Activated CD8-positive, alpha-beta memory T cell treated with anti-CD3 and anti-CD28 coated beads, Interleukin-2, amount 10 ng/mL, durations not matched to agents 7 days and 5 days (primary cell): ENCODE results near the gene ICA1. TPM values are rescaled to one million over a fixed set of nuclear protein-coding genes. Genes with fewer than 3 reads are reported as not detected.
A peak's percentile ranks its signal among the peaks of the same experiment; 100 is the strongest.

Experiments used
- ATAC-seq: fragments of 150-1000 bp; cut with Tn5 transposase; one replicate; pipeline ENCODE4 v1.10.0; 2021; ENCODE audit warnings: moderate library complexity
- CTCF ChIA-PET: fragments of 350-600 bp; sonication (Branson Sonifier 250); formaldehyde crosslinking; loops from one replicate; lab custom pipeline; 2021; ENCODE audit warnings: antibody characterized with exemption; lab: Charles Lee
- DNase-seq: peaks from one replicate; pipeline ENCODE4 v3.0.0-alpha.2; 2020
- H3K27ac Mint-ChIP-seq: one replicate; pipeline ENCODE4 v1.8.0; 2021; ENCODE audit warnings: mild to moderate bottlenecking, mixed read lengths
- H3K27me3 Mint-ChIP-seq: one replicate; pipeline ENCODE4 v1.8.0; 2021; ENCODE audit warnings: mixed read lengths
- H3K36me3 Mint-ChIP-seq: one replicate; pipeline ENCODE4 v1.8.0; 2021; ENCODE audit warnings: mild to moderate bottlenecking, mixed read lengths
- H3K4me1 Mint-ChIP-seq: one replicate; pipeline ENCODE4 v1.8.0; 2021; ENCODE audit warnings: mixed read lengths
- H3K4me3 Mint-ChIP-seq: one replicate; pipeline ENCODE4 v1.8.0; 2021; ENCODE audit warnings: mild to moderate bottlenecking, moderate library complexity, mixed read lengths
- H3K9me3 Mint-ChIP-seq: one replicate; pipeline ENCODE4 v1.8.0; 2022; ENCODE audit warnings: low read depth, mixed read lengths
- total RNA-seq, 2 experiments: library from RNA; stranded (reverse); gene quantifications; one replicate each; pipeline ENCODE4 v1.2.3, GENCODE V29; 2021

ICA1 gene
- total RNA-seq, 2 experiments from 2014 or later: 2.7 to 3.4 TPM

DNA sequence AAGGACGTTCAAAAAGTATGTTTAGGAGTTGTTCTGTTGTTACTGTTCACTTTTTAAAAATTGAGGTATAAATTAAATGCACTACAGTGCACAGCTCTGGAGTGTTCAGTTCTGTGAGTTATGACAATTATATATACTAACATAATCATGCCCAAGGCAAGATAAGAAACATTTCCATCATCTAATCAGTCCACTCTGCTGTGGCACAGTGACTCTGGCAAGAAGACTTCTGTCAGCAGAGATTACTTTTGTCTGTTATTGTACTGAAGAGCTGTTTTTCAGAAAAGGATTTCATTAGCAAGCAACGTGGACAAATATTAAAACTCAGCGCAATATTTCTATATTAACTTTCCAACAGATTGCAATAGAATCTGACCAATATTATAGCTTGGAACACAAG lies 32.0 kb downstream of the ICA1 start:
- no peak for ATAC-seq
- H3K4me3 Mint-ChIP-seq: no peak overlapping the region
- no peaks in the 10 kb centered on the region for H3K36me3 Mint-ChIP-seq
- peaks cover 31% of the 10 kb centered on the region for H3K27me3 Mint-ChIP-seq
- H3K27ac Mint-ChIP-seq: no peak overlapping the region
- peaks cover 4% of the 10 kb centered on the region for H3K4me1 Mint-ChIP-seq
- DNase-seq: no peak
- CTCF ChIA-PET: interaction anchor here (1.3 kb wide), 1 partner anchor 66 kb away, joined by 4 read pairs; no protein-coding TSS in a partner anchor
- H3K9me3 Mint-ChIP-seq: no peaks in the 10 kb centered on the region

DNA sequence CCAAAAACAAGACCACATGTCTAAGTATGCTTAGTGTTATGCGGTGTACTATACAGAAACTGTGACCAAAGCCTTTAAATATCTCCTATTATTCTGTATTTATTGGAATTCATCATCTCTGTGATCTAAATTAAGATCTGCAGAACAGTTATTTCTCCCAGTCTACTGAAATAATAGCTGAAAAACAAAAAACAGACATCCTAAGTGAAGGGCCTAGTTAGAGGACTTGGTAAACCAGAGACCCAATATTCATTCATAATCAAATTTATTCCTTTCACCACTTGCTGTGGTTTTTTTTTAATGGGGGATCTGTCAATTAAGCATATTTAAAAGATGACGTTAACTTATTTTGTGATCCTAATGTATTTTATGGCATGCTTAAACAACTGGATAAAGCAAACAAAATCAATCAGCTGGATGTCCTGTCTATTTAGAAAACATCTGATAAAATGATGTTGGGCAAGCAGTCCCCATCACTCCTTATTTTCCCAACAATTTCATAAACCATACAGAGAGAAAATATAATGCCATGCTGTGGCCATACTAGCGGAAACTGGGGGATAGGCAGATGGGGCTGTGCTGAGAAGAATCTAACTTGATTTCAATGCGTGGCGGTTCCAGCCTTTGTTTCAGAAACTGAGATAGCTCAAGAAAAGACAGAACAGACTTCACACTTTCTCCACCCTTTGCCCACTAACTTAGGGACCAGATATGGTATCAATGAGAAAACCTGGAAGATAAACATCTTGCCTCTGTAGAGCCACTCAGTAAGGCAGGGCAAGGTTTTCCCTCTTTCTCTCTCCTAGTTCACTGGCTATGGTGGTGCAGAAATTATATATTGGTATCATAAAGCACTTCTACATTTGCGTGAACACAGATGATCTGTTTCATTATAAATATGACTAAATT lies 32.9 kb downstream of the ICA1 start:
- Mint-ChIP-seq H3K4me3 (no peak overlapping the region), H3K4me1 (peaks cover 8% of the 10 kb centered on the region), H3K36me3 (no peaks in the 10 kb centered on the region), H3K27me3 (peaks cover 40% of the 10 kb centered on the region), H3K27ac (no peak overlapping the region), H3K9me3 (no peaks in the 10 kb centered on the region)
- ATAC-seq (no peak), DNase-seq (no peak)
- CTCF ChIA-PET: interaction anchor here (0.8 to 1.3 kb wide), 2 partner anchors 67 kb away, joined by 3 to 4 read pairs; no protein-coding TSS in a partner anchor

DNA sequence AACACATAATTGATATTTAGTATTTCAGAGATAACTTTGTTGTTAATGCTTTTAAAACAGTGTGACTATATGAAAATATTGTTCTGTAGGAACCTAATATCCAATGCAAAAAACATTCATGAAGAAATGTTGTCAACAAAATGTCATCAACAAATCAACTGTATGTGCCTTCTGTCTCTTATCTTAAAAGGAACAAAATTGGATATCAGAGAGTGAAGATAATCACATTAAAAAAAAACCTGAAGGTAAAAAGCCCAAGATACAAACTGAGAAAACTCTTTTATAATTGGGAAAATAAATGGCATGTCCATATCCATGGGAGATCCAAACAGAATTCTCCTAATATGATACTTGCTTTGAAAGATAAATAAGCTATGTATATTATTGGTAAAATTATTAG lies 33.9 kb downstream of the ICA1 start:
- Mint-ChIP-seq H3K36me3 (no peaks in the 10 kb centered on the region), H3K27me3 (peaks cover 44% of the 10 kb centered on the region), H3K9me3 (no peaks in the 10 kb centered on the region), H3K4me3 (no peak overlapping the region), H3K4me1 (peaks cover 8% of the 10 kb centered on the region), H3K27ac (no peak overlapping the region)
- no peak for DNase-seq
- ATAC-seq: no peak
- CTCF ChIA-PET: no interaction called here

DNA sequence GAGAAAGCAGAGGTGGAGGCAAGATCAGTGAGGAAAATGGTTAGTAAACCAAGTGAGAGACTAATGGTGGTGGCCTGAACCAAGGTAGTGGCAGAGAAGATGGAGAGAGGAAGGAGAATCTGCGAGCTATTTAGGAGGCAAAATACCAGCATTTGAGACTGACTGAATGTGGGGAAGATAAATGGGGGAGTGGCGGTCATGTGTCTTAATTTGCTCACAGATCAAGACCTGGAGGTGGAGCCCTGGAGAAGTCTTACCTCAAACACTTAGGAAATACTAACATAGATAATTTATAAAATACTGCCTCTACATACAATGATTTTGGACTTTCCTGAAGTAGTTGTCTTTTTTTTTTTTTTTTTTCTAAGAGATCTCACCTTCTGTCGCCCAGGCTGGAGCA lies 34.7 kb downstream of the ICA1 start:
- Mint-ChIP-seq H3K4me1 (peaks cover 4% of the 10 kb centered on the region), H3K4me3 (no peak overlapping the region), H3K9me3 (no peaks in the 10 kb centered on the region), H3K36me3 (no peaks in the 10 kb centered on the region), H3K27me3 (peaks cover 44% of the 10 kb centered on the region), H3K27ac (no peak overlapping the region)
- CTCF ChIA-PET: no interaction called here
- ATAC-seq (no peak), DNase-seq (no peak)

DNA sequence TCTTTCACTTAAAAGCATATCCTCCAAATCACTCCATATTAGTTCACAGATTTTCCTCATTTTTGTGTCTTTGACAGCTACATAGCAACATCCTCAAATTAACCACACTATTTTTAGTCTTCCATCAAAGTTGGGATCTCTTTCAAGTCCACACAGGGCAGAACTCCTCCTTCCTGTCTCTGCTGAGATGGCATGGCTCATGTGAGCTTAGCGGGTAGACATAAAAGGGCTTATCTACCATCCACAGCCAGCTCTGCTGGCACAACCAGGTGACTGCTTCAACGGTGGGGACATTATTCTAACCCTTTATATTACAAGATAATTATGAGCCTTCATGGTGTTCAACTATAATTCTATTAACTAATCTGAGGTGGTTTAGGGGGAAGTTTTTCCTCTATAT lies 35.5 kb downstream of the ICA1 start:
- CTCF ChIA-PET: interaction anchor here (1.1 kb wide), 1 partner anchor 45 kb away, joined by 3 read pairs; no protein-coding TSS in a partner anchor
- Mint-ChIP-seq H3K27me3 (peaks cover 44% of the 10 kb centered on the region), H3K36me3 (no peaks in the 10 kb centered on the region), H3K4me1 (peaks cover 4% of the 10 kb centered on the region), H3K4me3 (no peak overlapping the region), H3K9me3 (no peaks in the 10 kb centered on the region), H3K27ac (no peak overlapping the region)
- ATAC-seq (no peak), DNase-seq (no peak)

DNA sequence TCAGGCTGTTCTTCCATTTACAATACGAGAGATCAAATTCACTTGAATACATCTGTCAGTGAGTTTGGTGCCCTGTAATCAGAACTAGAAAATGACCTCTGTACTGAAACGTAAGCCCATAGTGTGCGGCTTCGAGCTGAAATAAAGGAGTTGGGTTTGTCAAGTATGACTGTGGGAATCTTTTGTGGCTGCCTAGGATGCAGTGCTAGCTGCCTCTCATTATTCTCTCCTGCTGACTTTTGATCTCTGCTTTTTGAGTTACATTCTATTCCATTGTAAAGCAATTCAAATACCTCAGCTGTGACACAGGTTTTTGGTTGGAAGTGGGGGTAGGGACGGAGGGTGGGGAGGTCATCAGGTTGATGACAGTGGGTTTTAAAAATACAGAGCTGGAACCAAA lies 40.4 kb downstream of the ICA1 start:
- H3K27ac Mint-ChIP-seq: no peak overlapping the region
- H3K4me1 Mint-ChIP-seq: peaks cover 10% of the 10 kb centered on the region
- no peaks in the 10 kb centered on the region for H3K36me3 Mint-ChIP-seq
- H3K4me3 Mint-ChIP-seq: no peak overlapping the region
- H3K27me3 Mint-ChIP-seq: peaks cover 27% of the 10 kb centered on the region
- ATAC-seq (no peak), DNase-seq (no peak)
- CTCF ChIA-PET: interaction anchor here (0.5 to 2.5 kb wide), 3 partner anchors 45 to 540 kb away, joined by 3 to 11 read pairs (median 3); no protein-coding TSS in a partner anchor
- H3K9me3 Mint-ChIP-seq: no peaks in the 10 kb centered on the region

DNA sequence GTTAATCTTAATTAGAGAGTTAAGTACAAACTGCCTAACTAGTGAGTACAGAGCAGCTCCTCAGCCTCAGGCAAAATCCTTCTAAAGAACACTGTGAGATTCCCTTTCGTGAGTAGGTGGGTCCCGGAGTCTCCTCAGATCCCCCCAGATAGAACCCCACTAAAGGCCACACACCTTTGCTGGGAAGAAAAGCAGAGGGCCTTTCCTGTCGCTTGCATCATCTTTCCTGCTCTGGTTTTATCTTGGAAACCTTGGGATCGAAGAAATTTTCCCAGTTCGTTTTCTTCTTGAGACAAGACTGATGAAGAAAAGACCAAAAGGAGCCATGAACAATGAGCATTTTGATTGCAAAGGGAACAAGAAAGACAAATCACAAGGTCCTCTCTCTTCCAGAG lies 40.9 kb downstream of the ICA1 start:
- H3K27ac Mint-ChIP-seq: no peak overlapping the region
- H3K4me3 Mint-ChIP-seq: no peak overlapping the region
- H3K27me3 Mint-ChIP-seq: peaks cover 22% of the 10 kb centered on the region
- no peaks in the 10 kb centered on the region for H3K9me3 Mint-ChIP-seq
- DNase-seq: no peak
- no peak for ATAC-seq
- no peaks in the 10 kb centered on the region for H3K36me3 Mint-ChIP-seq
- peaks cover 10% of the 10 kb centered on the region for H3K4me1 Mint-ChIP-seq
- CTCF ChIA-PET: interaction anchor here (2.5 kb wide), 1 partner anchor 540 kb away, joined by 11 read pairs; no protein-coding TSS in a partner anchor

DNA sequence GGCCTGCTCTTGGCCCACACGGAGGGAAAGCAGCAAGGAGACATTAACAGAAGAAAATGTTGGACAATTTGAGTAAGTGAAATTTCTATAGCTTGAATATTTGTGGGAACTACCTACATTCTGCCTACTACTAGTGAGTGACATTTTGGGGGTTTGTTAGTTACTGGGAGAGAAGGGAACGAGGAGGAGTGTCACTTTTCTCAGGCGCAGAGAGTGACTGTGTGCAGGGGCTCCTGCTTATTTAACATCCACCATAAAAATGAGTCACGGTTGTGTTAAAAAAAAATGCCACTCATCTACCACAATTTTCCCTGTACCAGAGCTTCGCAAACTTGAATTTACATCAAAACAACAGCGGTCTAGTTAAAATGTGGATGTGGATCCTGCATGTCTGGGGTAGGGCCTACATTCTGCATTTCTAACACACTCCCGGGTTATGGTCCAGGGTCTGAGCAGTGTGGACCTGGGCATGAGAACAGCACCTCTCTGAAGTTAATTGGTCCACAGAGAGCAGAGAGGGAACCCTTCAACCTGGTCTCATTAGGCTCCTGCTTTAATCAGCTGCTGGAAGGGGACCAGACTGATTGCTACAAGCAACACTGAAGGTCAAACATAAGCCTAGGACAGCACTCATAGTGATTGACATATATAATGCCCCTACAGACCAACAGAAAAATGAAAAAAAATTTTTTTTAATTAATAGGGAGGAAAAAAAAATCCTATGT lies 41.4 kb downstream of the ICA1 start:
- Mint-ChIP-seq H3K27ac (no peak overlapping the region), H3K9me3 (no peaks in the 10 kb centered on the region), H3K36me3 (no peaks in the 10 kb centered on the region), H3K4me3 (no peak overlapping the region), H3K27me3 (peaks cover 18% of the 10 kb centered on the region), H3K4me1 (peaks cover 10% of the 10 kb centered on the region)
- CTCF ChIA-PET: interaction anchor here (2.5 kb wide), 1 partner anchor 539 kb away, joined by 11 read pairs; no protein-coding TSS in a partner anchor
- ATAC-seq (no peak), DNase-seq (no peak)

DNA sequence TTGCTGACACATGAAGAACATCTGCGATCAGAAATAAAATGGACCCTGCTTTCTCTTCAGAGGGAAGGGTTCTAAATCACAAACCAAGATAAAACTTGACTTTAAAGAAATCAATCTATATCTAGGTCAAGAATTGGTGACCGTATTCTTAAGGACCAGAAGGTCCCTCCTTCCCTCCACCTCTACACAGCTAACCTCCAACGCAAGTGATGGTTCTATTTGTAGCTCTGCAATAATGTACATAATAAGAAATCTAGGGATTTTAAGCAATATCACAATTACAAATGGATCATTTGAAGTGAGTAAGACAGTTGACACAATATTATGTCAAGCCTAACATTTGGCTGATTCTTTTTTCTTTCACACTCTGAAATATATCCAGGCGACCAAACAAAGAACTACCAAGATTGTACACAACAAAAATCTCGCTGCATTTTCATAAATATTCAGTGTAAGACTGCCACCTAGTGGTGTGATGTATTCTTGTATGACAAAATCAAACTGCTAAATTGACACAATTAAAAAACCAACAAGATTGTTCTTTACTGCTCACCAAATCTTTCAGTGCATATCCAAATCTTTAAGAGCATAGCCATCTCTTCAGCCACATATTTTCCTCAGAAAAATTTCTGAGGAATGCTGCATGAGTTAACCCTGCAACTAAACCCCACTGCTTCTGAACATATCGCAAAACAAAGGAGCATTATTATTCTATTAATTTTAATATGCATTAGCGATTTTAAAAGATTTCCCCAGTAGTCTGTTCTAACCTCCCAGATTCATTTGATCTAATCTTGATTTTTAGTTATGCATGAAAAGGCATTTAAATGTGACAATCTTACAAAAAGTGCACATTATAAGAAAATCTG lies 44.5 kb downstream of the ICA1 start:
- H3K27ac Mint-ChIP-seq: no peak overlapping the region
- no peaks in the 10 kb centered on the region for H3K36me3 Mint-ChIP-seq
- peaks cover 6% of the 10 kb centered on the region for H3K4me1 Mint-ChIP-seq
- DNase-seq: no peak
- CTCF ChIA-PET: interaction anchor here (0.7 to 4.9 kb wide), 10 partner anchors 15 to 621 kb away, joined by 3 to 34 read pairs (median 4); no protein-coding TSS in a partner anchor
- H3K27me3 Mint-ChIP-seq: no peaks in the 10 kb centered on the region
- H3K4me3 Mint-ChIP-seq: no peak overlapping the region
- no peaks in the 10 kb centered on the region for H3K9me3 Mint-ChIP-seq
- ATAC-seq: peak; percentile 75

DNA sequence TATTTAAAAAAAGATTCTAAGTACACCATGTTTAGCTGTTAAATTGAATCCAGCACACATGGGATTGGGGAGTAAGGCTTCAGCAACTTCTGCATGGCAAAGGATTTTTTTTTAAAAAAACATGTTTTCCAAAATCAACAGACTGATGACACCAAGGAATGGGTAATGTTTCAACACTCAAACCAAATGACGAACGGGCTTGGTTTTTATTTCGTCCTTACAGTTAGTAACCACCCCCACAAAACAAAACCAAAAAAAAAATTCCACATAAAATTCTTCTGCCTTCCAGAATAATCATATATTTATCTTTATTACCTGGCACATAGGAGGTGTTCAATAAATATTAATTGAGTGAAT lies 45.7 kb downstream of the ICA1 start:
- no peak for ATAC-seq
- CTCF ChIA-PET: interaction anchor here (1.1 to 4.9 kb wide), 4 partner anchors 26 to 535 kb away, joined by 3 to 34 read pairs (median 4); no protein-coding TSS in a partner anchor
- no peak for DNase-seq
- no peaks in the 10 kb centered on the region for H3K9me3 Mint-ChIP-seq
- peaks cover 6% of the 10 kb centered on the region for H3K4me1 Mint-ChIP-seq
- no peak overlapping the region for H3K4me3 Mint-ChIP-seq
- H3K36me3 Mint-ChIP-seq: no peaks in the 10 kb centered on the region
- H3K27ac Mint-ChIP-seq: no peak overlapping the region
- no peaks in the 10 kb centered on the region for H3K27me3 Mint-ChIP-seq

DNA sequence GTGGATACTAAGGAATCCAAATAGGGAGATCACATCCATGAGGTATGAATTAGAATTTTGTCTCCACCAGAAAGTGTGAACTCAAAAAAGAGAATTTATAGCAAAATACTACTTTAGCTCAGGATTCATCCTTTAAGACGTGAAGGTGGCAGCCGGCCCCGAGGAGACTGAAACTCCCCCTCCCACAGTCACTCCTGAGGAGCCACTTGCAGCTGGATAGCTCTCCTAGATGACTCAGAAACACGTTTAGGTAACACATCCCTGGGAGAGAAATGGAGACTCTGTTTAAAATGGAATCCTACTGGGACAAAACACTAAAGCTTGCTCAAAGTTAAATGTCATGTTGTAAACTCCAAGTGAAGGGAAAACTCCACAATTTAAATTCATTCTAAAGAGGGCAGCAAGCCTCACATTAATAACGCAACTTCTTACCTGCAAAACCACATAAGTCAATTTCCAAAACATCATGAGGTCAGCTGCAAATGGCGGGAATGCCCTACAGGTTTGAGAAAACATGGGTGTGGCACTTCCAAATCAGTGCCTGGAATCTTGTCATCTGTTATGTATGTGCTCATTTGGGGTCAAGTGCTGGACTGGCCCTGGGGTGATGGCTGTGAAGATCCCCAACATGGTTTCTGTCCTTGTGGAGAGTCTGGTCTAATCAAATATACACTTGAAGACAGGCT lies 46.2 kb downstream of the ICA1 start:
- no peak for ATAC-seq
- Mint-ChIP-seq H3K36me3 (no peaks in the 10 kb centered on the region), H3K4me3 (no peak overlapping the region), H3K27ac (no peak overlapping the region), H3K27me3 (no peaks in the 10 kb centered on the region), H3K9me3 (no peaks in the 10 kb centered on the region), H3K4me1 (peaks cover 6% of the 10 kb centered on the region)
- DNase-seq: no peak
- CTCF ChIA-PET: interaction anchor here (1.3 to 4.9 kb wide), 4 partner anchors 26 to 535 kb away, joined by 4 to 34 read pairs (median 6); no protein-coding TSS in a partner anchor

DNA sequence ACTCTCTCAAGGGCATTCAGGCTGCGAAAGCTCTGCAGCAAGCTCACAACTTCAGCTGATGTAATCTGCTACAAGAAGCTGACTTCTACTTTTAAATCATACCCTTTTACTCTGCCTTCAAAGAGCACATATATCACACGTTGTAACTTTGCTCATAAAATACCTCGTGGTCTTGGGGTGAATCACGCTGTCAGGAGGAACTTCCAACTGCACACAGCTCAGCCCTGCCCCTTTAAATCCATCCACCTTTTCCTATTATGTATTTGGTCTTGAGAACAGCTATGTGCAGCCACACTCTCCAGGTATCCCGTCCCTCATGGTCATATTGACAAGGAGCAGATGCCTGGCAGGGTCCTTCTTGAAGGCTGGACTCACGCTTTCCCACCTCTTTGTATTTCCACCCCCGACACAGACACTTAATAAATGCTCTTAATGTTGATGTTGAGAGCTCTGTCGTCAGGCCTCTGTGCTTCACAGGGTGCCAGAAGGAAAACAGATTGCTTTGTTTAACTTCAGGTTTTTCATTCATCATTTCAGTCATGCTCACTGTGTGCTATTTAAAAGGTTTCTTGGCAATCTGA lies 47.6 kb downstream of the ICA1 start:
- Mint-ChIP-seq H3K4me1 (peaks cover 6% of the 10 kb centered on the region), H3K27me3 (no peaks in the 10 kb centered on the region), H3K9me3 (no peaks in the 10 kb centered on the region), H3K36me3 (no peaks in the 10 kb centered on the region), H3K27ac (no peak overlapping the region), H3K4me3 (no peak overlapping the region)
- CTCF ChIA-PET: interaction anchor here (0.8 to 4.9 kb wide), 7 partner anchors 12 to 646 kb away, joined by 3 to 34 read pairs (median 3); no protein-coding TSS in a partner anchor
- no peak for ATAC-seq
- DNase-seq: no peak
